Thyroid gland (tissue), 4 donors: ENCODE results near the gene CAMTA1.

Source experiments
- POLR2A ChIP-seq, 2 donors: fragments of 450-650 bp; IDR thresholded peaks; one replicate each; pipeline ENCODE4 v1.6.1; 2017; ENCODE audit warnings: antibody characterized with exemption in 2 of 2, mild to moderate bottlenecking in 2 of 2, moderate library complexity in 1 of 2
- TF ChIP-seq, protein P1 (sequence below), 6 experiments: fragments of 200-600 bp in 3 of 6; fragments of 450-650 bp in 3 of 6; sonication (generic) in 3 of 6; IDR thresholded peaks; one replicate each; pipeline ENCODE4 v1.5.1; 2016 to 2019; ENCODE audit warnings: antibody characterized with exemption in 6 of 6, mild to moderate bottlenecking in 2 of 6, inconsistent platforms in 1 of 6, moderate library complexity in 1 of 6

DNA sequence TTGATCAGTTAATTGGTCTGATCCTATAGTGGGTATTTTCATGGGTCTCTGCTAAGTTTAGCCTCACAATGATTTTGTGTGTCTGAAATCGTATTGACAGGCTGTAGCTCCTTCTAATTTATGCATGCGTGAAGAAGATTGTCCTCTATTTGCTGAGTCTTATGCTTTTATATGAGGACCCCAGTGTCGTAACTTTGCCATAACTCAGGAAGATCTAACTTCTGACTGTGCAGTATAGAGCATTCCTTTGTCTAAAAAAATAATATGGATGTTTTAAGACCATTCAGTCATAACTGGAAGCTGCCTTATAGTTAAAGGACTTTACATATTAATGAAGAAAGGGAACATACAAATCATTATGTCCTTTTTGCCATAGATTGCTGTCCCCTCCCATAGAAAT is 73.3 kb downstream of the CAMTA1 start:
- TF ChIP-seq, protein P1, sequence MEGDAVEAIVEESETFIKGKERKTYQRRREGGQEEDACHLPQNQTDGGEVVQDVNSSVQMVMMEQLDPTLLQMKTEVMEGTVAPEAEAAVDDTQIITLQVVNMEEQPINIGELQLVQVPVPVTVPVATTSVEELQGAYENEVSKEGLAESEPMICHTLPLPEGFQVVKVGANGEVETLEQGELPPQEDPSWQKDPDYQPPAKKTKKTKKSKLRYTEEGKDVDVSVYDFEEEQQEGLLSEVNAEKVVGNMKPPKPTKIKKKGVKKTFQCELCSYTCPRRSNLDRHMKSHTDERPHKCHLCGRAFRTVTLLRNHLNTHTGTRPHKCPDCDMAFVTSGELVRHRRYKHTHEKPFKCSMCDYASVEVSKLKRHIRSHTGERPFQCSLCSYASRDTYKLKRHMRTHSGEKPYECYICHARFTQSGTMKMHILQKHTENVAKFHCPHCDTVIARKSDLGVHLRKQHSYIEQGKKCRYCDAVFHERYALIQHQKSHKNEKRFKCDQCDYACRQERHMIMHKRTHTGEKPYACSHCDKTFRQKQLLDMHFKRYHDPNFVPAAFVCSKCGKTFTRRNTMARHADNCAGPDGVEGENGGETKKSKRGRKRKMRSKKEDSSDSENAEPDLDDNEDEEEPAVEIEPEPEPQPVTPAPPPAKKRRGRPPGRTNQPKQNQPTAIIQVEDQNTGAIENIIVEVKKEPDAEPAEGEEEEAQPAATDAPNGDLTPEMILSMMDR (IDR thresholded peaks at IDR 0.05) = no peak
- TF ChIP-seq POLR2A (IDR thresholded peaks at IDR 0.05) = no peak
